ENCODE results near the gene ZNF521. TPM values are rescaled to one million over a fixed set of nuclear protein-coding genes. Genes with fewer than 3 reads are reported as not detected.

Gene ZNF521
- total RNA-seq, 1 experiment from 2014 or later = not detected

DNA sequence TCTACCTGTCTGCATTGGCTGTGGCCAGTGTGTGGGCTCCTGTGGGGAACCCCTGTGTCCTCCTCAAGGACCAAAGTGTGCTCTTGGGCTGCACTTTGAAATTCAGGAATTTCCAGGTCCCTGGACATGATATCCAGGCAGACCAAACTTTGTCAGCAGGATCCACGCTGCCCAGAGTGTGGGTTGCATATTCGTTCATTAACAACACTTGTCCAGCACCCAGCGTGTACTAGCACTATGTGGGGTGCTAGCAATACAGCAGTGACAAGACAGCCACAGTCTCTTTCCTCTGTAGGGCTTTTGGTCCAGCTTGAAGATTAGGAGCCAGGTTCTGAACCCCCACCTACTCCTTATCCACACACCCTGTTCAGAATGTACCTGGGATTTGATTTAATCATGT, 304.5 kb downstream of the ZNF521 start:
- no peaks in the 10 kb centered on the region for H3K4me1 ChIP-seq (replicated peaks; ENCODE audit: insufficient read depth)
- H3K36me3 ChIP-seq (ENCODE audit: low read depth) = no peaks in the 10 kb centered on the region
- ChIA-PET POLR2A (ENCODE audit: unreplicated experiment) (no interaction called here), CTCF (no interaction called here)
- H4K20me1 ChIP-seq (ENCODE audit: insufficient read depth) = no peaks in the 10 kb centered on the region
- no peaks in the 10 kb centered on the region for H3F3A ChIP-seq (ENCODE audit: insufficient read depth, low read depth)
- BruUV-seq (replicated peaks) = no TSS peak
- H3K27ac ChIP-seq = no peak overlapping the region
- no peak for TF ChIP-seq EZH2 (IDR thresholded peaks at IDR 0.05; ENCODE audit: low read depth)
- TF ChIP-seq, protein P1, sequence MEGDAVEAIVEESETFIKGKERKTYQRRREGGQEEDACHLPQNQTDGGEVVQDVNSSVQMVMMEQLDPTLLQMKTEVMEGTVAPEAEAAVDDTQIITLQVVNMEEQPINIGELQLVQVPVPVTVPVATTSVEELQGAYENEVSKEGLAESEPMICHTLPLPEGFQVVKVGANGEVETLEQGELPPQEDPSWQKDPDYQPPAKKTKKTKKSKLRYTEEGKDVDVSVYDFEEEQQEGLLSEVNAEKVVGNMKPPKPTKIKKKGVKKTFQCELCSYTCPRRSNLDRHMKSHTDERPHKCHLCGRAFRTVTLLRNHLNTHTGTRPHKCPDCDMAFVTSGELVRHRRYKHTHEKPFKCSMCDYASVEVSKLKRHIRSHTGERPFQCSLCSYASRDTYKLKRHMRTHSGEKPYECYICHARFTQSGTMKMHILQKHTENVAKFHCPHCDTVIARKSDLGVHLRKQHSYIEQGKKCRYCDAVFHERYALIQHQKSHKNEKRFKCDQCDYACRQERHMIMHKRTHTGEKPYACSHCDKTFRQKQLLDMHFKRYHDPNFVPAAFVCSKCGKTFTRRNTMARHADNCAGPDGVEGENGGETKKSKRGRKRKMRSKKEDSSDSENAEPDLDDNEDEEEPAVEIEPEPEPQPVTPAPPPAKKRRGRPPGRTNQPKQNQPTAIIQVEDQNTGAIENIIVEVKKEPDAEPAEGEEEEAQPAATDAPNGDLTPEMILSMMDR (conservative IDR thresholded peaks at IDR 0.05) = no peak
- no peaks in the 10 kb centered on the region for H3K9me2 ChIP-seq (ENCODE audit: insufficient read depth)
- H3K4me3 ChIP-seq = no peak overlapping the region
- intact Hi-C loops (cut with micrococcal nuclease; ENCODE audit: unreplicated experiment) = no loop called here
- no peaks in the 10 kb centered on the region for H3K79me2 ChIP-seq (ENCODE audit: low read depth)
- no peak overlapping the region for H3K4me2 ChIP-seq
- H3K9me3 ChIP-seq (ENCODE audit: insufficient read depth, low read depth) = no peaks in the 10 kb centered on the region
- DNase-seq = no peak
- no peak overlapping the region for H2AFZ ChIP-seq
- peaks cover under 1% of the 10 kb centered on the region; the same call in 1 of the 2 replicates for H3K27me3 ChIP-seq (ENCODE audit: insufficient read depth, low read depth)

GRCh38 chr18:25044694-25045093, 307.3 kb downstream of the ZNF521 start:
- Histone ChIP-seq H3K4me1 (replicated peaks; ENCODE audit: insufficient read depth) (no peaks in the 10 kb centered on the region), H3K27me3 (ENCODE audit: insufficient read depth, low read depth) (peaks cover 26% of the 10 kb centered on the region; the same call in 1 of the 2 replicates), H4K20me1 (ENCODE audit: insufficient read depth) (no peaks in the 10 kb centered on the region), H3K4me3 (no peak overlapping the region), H3F3A (ENCODE audit: insufficient read depth, low read depth) (no peaks in the 10 kb centered on the region), H3K4me2 (no peak overlapping the region), H2AFZ (no peak overlapping the region), H3K36me3 (ENCODE audit: low read depth) (no peaks in the 10 kb centered on the region), H3K79me2 (ENCODE audit: low read depth) (no peaks in the 10 kb centered on the region), H3K9me3 (ENCODE audit: insufficient read depth, low read depth) (no peaks in the 10 kb centered on the region), H3K27ac (no peak overlapping the region), H3K9me2 (ENCODE audit: insufficient read depth) (no peaks in the 10 kb centered on the region)
- ChIA-PET POLR2A (ENCODE audit: unreplicated experiment) (no interaction called here), CTCF (no interaction called here)
- no peak for DNase-seq
- BruUV-seq (replicated peaks) = no TSS peak
- TF ChIP-seq EZH2 (IDR thresholded peaks at IDR 0.05; ENCODE audit: low read depth) = no peak
- TF ChIP-seq, protein P1 (conservative IDR thresholded peaks at IDR 0.05) = no peak
- intact Hi-C loops (cut with micrococcal nuclease; ENCODE audit: unreplicated experiment) = no loop called here

- H3K79me2 ChIP-seq (ENCODE audit: low read depth) = no peaks in the 10 kb centered on the region
- ChIA-PET POLR2A (ENCODE audit: unreplicated experiment) (no interaction called here), CTCF (no interaction called here)
- peaks cover 26% of the 10 kb centered on the region; the same call in 1 of the 2 replicates for H3K27me3 ChIP-seq (ENCODE audit: insufficient read depth, low read depth)
- H3K9me2 ChIP-seq (ENCODE audit: insufficient read depth) = no peaks in the 10 kb centered on the region
- no peak for DNase-seq
- H3K4me3 ChIP-seq = no peak overlapping the region
- H3K4me2 ChIP-seq = no peak overlapping the region
- H3K27ac ChIP-seq = no peak overlapping the region
- intact Hi-C loops (cut with micrococcal nuclease; ENCODE audit: unreplicated experiment) = no loop called here
- BruUV-seq (replicated peaks) = no TSS peak
- H3K9me3 ChIP-seq (ENCODE audit: insufficient read depth, low read depth) = no peaks in the 10 kb centered on the region
- TF ChIP-seq, protein P1 (conservative IDR thresholded peaks at IDR 0.05) = no peak
- TF ChIP-seq EZH2 (IDR thresholded peaks at IDR 0.05; ENCODE audit: low read depth) = no peak
- H3K4me1 ChIP-seq (replicated peaks; ENCODE audit: insufficient read depth) = no peaks in the 10 kb centered on the region
- H4K20me1 ChIP-seq (ENCODE audit: insufficient read depth) = no peaks in the 10 kb centered on the region
- no peak overlapping the region for H2AFZ ChIP-seq
- H3F3A ChIP-seq (ENCODE audit: insufficient read depth, low read depth) = no peaks in the 10 kb centered on the region
- H3K36me3 ChIP-seq (ENCODE audit: low read depth) = no peaks in the 10 kb centered on the region
These were observed 308.9 kb downstream of the ZNF521 start for GRCh38 chr18:25043104-25043503.

Measured in PC-9 (cell line).